GDM1 (cell line): ENCODE results near the gene CLIC5.

Experiments
- DNase-seq: peaks from one replicate; lab custom pipeline; 2025; lab: John Stamatoyannopoulos, UW

Gene CLIC5

GRCh38 chr6:45965007-45965406, 50.7 kb downstream of the CLIC5 start:
- DNase-seq, result no peak

GRCh38 chr6:45964300-45964699, 51.4 kb downstream of the CLIC5 start:
- DNase-seq, result no peak

- no peak for DNase-seq
Measured at GRCh38 chr6:45963896-45964295, 51.8 kb downstream of the CLIC5 start.

- DNase-seq, result no peak
Measured at GRCh38 chr6:45961125-45961524, 54.5 kb downstream of the CLIC5 start.

GRCh38 chr6:45959534-45960145, 56.0 kb downstream of the CLIC5 start:
- DNase-seq, result no peak

GRCh38 chr6:45956663-45957062, 59.0 kb downstream of the CLIC5 start:
- no peak for DNase-seq

GRCh38 chr6:45956176-45956575, 59.5 kb downstream of the CLIC5 start:
- DNase-seq, result no peak

GRCh38 chr6:45955597-45955996, 60.1 kb downstream of the CLIC5 start:
- no peak for DNase-seq

- no peak for DNase-seq
Measured at GRCh38 chr6:45952546-45952945, 63.1 kb downstream of the CLIC5 start.

GRCh38 chr6:45952168-45952529, 63.5 kb downstream of the CLIC5 start:
- no peak for DNase-seq

- no peak for DNase-seq
Measured at GRCh38 chr6:45951321-45952167, 64.1 kb downstream of the CLIC5 start.

GRCh38 chr6:45949256-45949655, 66.4 kb downstream of the CLIC5 start:
- DNase-seq, result no peak

GRCh38 chr6:45947807-45948206, 67.9 kb downstream of the CLIC5 start:
- DNase-seq, result no peak

- no peak for DNase-seq
Measured at GRCh38 chr6:45946887-45947286, 68.8 kb downstream of the CLIC5 start.

- no peak for DNase-seq
Measured at GRCh38 chr6:45946352-45946751, 69.3 kb downstream of the CLIC5 start.

- no peak for DNase-seq
Measured at GRCh38 chr6:45942953-45943352, 72.7 kb downstream of the CLIC5 start.

GRCh38 chr6:45933855-45934254, 81.8 kb downstream of the CLIC5 start:
- DNase-seq, result no peak

- no peak for DNase-seq
Measured at GRCh38 chr6:45931232-45931631, 84.4 kb downstream of the CLIC5 start.

GRCh38 chr6:45930420-45931040, 85.1 kb downstream of the CLIC5 start:
- DNase-seq, result no peak

- DNase-seq, result no peak
Measured at GRCh38 chr6:45929421-45930361, 86.0 kb downstream of the CLIC5 start.

- no peak for DNase-seq
Measured at GRCh38 chr6:45928721-45929305, 86.8 kb downstream of the CLIC5 start.
